Mesodermal cell (in vitro differentiated cells): Measurements from ENCODE around the gene TCTN2.

Experiments
- H3K27ac ChIP-seq: 2 replicates; pipeline ENCODE4 v1.7.0; 2013; ENCODE audit warnings: mild to moderate bottlenecking, low read depth, low read length, moderate library complexity; ENCODE audit not compliant: severe bottlenecking
- H3K36me3 ChIP-seq: 2 replicates; pipeline ENCODE4 v1.7.1; 2013; ENCODE audit warnings: mild to moderate bottlenecking, low read length, moderate library complexity; ENCODE audit not compliant: control insufficient read depth, insufficient read depth
- H3K4me1 ChIP-seq: one replicate; pipeline ENCODE4 v1.7.1; 2013; ENCODE audit warnings: mild to moderate bottlenecking, low read length; ENCODE audit not compliant: insufficient read depth, control insufficient read depth, poor library complexity, severe bottlenecking
- H3K4me3 ChIP-seq: 2 replicates; pipeline ENCODE4 v1.7.0; 2013; ENCODE audit warnings: low read length, control low read depth, mild to moderate bottlenecking; ENCODE audit not compliant: insufficient read depth, poor library complexity, severe bottlenecking; ENCODE audit errors: extremely low read depth
- H3K9me3 ChIP-seq: 2 replicates; pipeline ENCODE4 v1.7.1; 2013; ENCODE audit warnings: mild to moderate bottlenecking, low read length, moderate library complexity; ENCODE audit not compliant: control insufficient read depth
- WGBS, 2 experiments: methylation state at CpG; one replicate each; pipeline ENCODE4 v1.1.5; 2013; ENCODE audit warnings: missing lambda C conversion rate in 2 of 2; ENCODE audit not compliant: insufficient coverage in 2 of 2; 5-methylcytosine and 5-hydroxymethylcytosine counted together

The TCTN2 gene

DNA sequence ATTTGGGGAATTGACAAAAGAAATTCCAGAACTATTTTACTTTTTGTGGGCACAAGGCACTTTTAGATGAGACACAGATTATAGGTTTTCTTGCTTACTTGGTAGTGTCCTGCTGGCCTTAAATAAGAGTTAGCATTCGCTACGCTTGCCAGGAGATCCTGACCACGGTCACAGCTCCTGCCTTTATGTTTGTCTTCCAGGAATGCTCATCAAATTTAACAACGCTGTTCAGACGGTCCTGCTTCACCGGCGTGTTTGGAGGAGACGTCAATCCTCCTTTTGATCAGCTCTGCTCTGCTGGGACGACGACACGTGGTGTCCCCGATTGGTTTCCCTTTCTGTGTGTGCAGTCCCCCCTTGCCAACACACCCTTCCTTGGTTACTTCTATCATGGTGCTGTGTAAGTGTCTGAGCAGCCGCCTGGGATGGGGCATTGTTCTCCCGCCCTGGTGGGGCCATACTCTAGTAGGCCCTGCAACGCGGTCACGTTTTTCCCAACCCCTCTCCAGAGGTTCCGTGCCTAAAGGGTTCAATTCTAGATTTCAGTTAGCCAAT is 15.8 kb downstream of the TCTN2 start:
- Histone ChIP-seq H3K9me3 (no peaks in the 10 kb centered on the region), H3K4me3 (no peak overlapping the region), H3K36me3 (peaks cover 29% of the 10 kb centered on the region), H3K27ac (no peak overlapping the region), H3K4me1 (no peaks in the 10 kb centered on the region)
- 90 to 91% methylated on average over 10 to 11 of the region's 18 CpGs for WGBS, 2 experiments

GRCh38 chr12:123690191-123690840 is 19.4 kb downstream of the TCTN2 start:
- Histone ChIP-seq H3K9me3 (no peaks in the 10 kb centered on the region), H3K36me3 (peaks cover 33% of the 10 kb centered on the region), H3K27ac (no peak overlapping the region), H3K4me3 (no peak overlapping the region), H3K4me1 (no peaks in the 10 kb centered on the region)
- WGBS, 2 experiments: 92 to 100% methylated on average over 3 to 6 of the region's 8 CpGs

- 94 to 95% methylated on average over 4 to 6 of the region's 8 CpGs for WGBS, 2 experiments
- Histone ChIP-seq H3K36me3 (peaks cover 48% of the 10 kb centered on the region), H3K27ac (no peak overlapping the region), H3K9me3 (no peaks in the 10 kb centered on the region), H3K4me1 (no peaks in the 10 kb centered on the region), H3K4me3 (no peak overlapping the region)
Observed at GRCh38 chr12:123696207-123696606, 25.3 kb downstream of the TCTN2 start.

GRCh38 chr12:123696646-123697045 is 25.7 kb downstream of the TCTN2 start:
- no peak overlapping the region for H3K27ac ChIP-seq
- no peaks in the 10 kb centered on the region for H3K9me3 ChIP-seq
- WGBS, 2 experiments: 90 to 100% methylated on average over 3 of the region's 4 CpGs
- peaks cover 45% of the 10 kb centered on the region for H3K36me3 ChIP-seq
- no peaks in the 10 kb centered on the region for H3K4me1 ChIP-seq
- no peak overlapping the region for H3K4me3 ChIP-seq

- 79 to 100% methylated on average over 3 of the region's 3 CpGs for WGBS, 2 experiments
- H3K27ac ChIP-seq: no peak overlapping the region
- H3K36me3 ChIP-seq: peaks cover 47% of the 10 kb centered on the region
- no peak overlapping the region for H3K4me3 ChIP-seq
- no peaks in the 10 kb centered on the region for H3K9me3 ChIP-seq
- H3K4me1 ChIP-seq: no peaks in the 10 kb centered on the region
Observed at GRCh38 chr12:123705935-123706334, 35.0 kb downstream of the TCTN2 start.

- WGBS, 2 experiments: 100% methylated on average over 3 of the region's 4 CpGs; no CpG with 5 or more reads in 1 of the 2 experiments
- Histone ChIP-seq H3K9me3 (no peaks in the 10 kb centered on the region), H3K27ac (no peak overlapping the region), H3K36me3 (peaks cover 35% of the 10 kb centered on the region), H3K4me3 (no peak overlapping the region), H3K4me1 (no peaks in the 10 kb centered on the region)
Observed at GRCh38 chr12:123707466-123707865, 36.6 kb downstream of the TCTN2 start.

DNA sequence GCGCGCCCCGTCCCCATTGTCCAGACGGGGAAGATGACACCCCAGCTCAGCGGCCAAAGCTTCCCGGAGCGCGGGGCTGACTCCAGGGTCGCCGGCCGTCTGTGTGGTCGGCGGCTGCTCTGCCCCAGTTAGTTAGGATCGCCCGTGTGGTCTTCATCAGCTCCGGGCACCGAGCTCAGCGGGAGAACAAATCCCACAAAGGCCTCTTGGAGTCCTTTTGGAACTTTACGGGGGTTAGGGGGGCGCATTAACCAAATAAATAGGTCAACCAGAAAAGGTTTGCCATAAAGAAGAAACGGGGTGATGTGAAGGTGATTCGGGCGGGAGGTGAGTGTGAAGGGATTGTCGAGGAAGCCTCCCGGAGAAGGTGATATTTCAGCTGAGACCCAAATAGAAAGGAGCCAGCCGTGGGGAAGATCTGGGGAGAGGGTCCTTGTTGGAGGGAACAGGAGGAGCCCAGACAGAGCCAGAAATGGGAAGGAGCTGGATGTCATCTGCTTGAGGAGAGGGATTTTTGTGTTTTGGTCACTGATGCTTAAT is 41.9 kb downstream of the TCTN2 start:
- peak overlapping the region; percentile 36 for H3K27ac ChIP-seq
- WGBS, 2 experiments: 1% methylated on average over 23 to 26 of the region's 26 CpGs
- no peaks in the 10 kb centered on the region for H3K9me3 ChIP-seq
- peaks cover 6% of the 10 kb centered on the region for H3K36me3 ChIP-seq
- peak overlapping the region; percentile 99 for H3K4me3 ChIP-seq
- H3K4me1 ChIP-seq: no peaks in the 10 kb centered on the region

GRCh38 chr12:123713398-123713797 is 42.5 kb downstream of the TCTN2 start:
- Histone ChIP-seq H3K27ac (no peak overlapping the region), H3K4me3 (peak overlapping the region; percentile 99)

DNA sequence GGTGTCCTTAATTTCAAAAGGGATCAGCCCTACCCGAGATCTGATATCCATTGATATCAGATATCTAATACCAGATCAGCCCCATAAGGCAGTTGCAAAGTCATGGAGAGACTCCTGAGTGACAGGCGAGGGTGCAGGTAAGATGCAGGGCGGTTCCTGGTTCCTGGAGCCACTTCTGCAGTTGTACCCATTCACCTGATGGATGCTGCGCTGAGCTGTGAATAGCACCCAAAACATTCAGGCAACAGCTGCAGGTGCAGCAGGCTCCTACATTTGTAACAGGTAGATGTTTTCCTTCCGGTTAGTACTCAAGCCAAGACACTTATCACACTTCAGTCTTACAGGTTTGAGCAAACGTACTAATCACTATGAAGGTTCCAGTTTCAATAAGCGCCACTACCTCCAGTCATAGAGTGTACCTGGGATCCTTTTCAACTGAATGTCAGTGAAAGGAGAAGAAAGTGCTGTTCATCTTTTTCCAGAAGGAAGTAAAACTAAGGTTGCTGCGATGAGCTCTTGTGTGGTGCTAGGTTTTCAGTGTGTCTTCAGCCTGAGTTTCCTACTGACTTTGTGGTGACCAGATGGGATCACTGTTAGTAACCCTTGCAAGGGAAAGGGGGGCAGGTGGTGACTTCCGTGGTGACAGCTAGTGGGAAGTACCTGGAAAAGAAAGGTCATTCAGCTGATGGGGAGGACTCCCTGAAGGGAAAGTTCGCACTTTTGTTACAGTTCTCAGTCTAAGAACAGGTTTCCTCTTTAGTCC is 43.1 kb downstream of the TCTN2 start:
- 89 to 94% methylated on average over 8 to 9 of the region's 10 CpGs for WGBS, 2 experiments

More at GRCh38 chr12:123713398-123713797, 42.5 kb downstream of the TCTN2 start:
- whole genome bisulfite sequencing, 2 experiments: 67 to 73% methylated on average over 5 to 6 of the region's 6 CpGs
- Histone ChIP-seq H3K9me3 (no peaks in the 10 kb centered on the region), H3K4me1 (no peaks in the 10 kb centered on the region), H3K36me3 (peaks cover 6% of the 10 kb centered on the region)

GRCh38 chr12:123715195-123715594 is 44.3 kb downstream of the TCTN2 start:
- 80 to 100% methylated on average over 1 of the region's 2 CpGs for WGBS, 2 experiments
- Histone ChIP-seq H3K36me3 (peaks cover 9% of the 10 kb centered on the region), H3K27ac (no peak overlapping the region), H3K4me1 (no peaks in the 10 kb centered on the region), H3K4me3 (no peak overlapping the region), H3K9me3 (no peaks in the 10 kb centered on the region)

More for the DNA sequence above, 43.1 kb downstream of the TCTN2 start:
- Histone ChIP-seq H3K36me3 (peaks cover 6% of the 10 kb centered on the region), H3K4me1 (no peaks in the 10 kb centered on the region), H3K4me3 (peak overlapping the region; percentile 99), H3K27ac (no peak overlapping the region), H3K9me3 (no peaks in the 10 kb centered on the region)
